SK-N-MC (cell line): ENCODE data around the gene MLH1.

ENCODE experiments used
- EZH2 ChIP-seq: fragments of 200-600 bp; sonication (generic); IDR thresholded peaks from one replicate; pipeline ENCODE4 v1.6.1; 2017; ENCODE audit warnings: antibody characterized with exemption
- POLR2AphosphoS5 ChIP-seq: IDR thresholded peaks from 2 replicates; pipeline ENCODE4 v1.6.1; 2012; ENCODE audit warnings: mild to moderate bottlenecking, low read depth, low read length, borderline replicate concordance

DNA sequence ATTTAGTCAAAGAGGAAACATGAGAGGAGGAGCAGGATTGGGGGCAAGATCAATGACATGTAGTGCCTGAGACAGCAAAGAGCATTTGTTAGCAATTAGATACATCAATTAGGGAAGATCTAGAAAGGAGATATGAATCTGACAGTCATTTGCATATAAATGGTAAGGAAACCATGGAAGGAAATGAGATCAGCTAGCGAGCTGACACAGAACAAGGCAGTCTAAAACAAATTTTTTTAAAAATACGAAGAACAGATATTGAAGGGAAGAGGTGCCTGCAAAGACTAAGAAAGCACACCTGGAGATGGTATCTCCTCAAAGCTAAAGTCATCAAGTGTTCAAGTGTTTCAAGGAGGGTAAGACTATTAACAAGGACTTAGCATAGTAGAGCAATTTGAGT, 5.0 kb upstream of the MLH1 start:
- TF ChIP-seq POLR2AphosphoS5 (no peak), EZH2 (no peak)
